GM19043 (cell line): Measurements from ENCODE around the gene CD40.

Source experiments
- ATAC-seq: cut with Tn5 transposase; IDR thresholded peaks from one replicate; pipeline ENCODE4 v1.9.1; 2021; ENCODE audit warnings: low read depth; ENCODE audit not compliant: unreplicated experiment

Gene CD40

GRCh38 chr20:46142124-46142523, 24.0 kb downstream of the CD40 start:
- no peak for ATAC-seq

GRCh38 chr20:46144432-46145025, 26.4 kb downstream of the CD40 start:
- ATAC-seq = no peak

DNA sequence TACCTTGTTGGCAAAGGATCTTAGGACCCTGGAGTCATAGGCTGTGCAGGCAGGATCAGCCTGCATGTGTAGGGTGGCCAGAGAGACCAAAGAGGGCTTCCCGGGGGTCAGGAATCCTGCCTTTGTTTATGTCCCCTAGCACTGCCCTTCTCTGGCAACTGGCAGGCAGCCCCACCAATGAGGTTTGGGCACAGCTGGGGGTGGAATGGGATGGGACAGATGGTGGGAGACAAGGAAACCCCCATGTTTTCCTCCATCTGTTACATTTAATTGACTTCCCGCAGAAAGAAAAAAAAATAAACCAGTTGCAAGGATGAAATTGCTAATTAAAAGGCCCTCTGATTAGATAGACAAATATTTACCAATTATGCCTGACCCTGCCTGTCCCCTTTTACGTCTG, 27.6 kb downstream of the CD40 start:
- no peak for ATAC-seq

GRCh38 chr20:46148313-46149208, 30.4 kb downstream of the CD40 start:
- no peak for ATAC-seq

GRCh38 chr20:46150943-46151342, 32.8 kb downstream of the CD40 start:
- no peak for ATAC-seq

GRCh38 chr20:46151936-46152335, 33.8 kb downstream of the CD40 start:
- ATAC-seq = no peak

GRCh38 chr20:46152824-46153586, 34.9 kb downstream of the CD40 start:
- ATAC-seq = no peak

DNA sequence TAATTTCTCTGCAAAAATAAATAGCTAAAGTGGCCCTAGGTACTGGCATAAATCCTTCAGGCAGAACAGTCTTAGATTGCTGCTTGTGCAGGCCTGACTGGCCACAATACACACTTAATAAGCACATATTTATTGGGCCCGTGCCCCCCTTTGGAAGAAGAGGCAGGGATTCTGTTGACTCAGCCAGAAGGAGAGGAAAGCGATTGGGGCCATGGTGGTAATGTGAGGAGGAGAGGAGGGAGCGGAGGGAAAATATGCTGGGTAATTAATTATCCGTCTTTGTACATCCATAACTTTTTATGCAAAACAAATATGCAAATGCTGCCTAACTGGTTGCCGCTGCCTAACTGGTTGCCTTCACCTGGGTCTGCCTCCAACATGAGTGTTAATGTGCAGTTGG, 36.2 kb downstream of the CD40 start:
- no peak for ATAC-seq

GRCh38 chr20:46154796-46155195, 36.7 kb downstream of the CD40 start:
- no peak for ATAC-seq

DNA sequence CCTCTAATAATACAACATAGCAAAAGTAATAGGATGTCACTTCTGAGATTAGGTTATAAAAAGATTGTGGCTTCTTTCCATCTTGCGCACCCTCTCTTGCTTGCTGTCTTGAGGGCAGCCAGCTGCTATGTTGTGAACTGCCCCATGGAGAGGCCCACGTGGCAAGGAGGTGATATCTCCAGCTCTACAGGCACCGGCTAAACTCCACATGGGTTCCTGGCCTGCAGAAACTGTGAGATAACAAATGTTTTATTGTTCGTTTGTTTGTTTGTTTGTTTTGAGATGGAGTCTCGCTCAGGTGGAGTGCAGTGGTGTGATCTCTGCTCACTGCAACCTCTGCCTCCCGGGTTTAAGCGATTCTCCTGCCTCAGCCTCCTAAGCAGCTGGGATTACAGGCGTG, 38.0 kb downstream of the CD40 start:
- ATAC-seq = no peak

- ATAC-seq = no peak
Observed at GRCh38 chr20:46157076-46157592, 39.0 kb downstream of the CD40 start.

DNA sequence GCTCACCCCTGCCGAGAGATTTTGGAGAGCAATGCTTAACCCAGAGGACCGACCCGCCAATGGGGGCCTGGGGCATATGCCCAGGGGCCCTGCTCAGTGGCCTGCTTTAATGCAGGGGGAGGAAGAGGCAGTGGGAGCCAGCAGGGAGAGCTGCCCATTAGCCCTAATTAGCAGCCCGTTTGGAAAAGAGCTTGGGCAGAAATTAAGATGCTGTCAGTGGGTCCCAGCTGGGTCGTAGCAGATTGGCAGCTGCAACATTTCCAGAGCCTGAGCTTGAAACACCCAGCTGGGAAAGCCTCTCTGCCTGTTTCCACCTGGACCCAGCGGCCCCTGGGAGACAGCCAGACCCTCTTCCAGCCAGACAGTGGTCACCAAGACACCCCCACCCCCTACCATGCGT, 39.5 kb downstream of the CD40 start:
- no peak for ATAC-seq

DNA sequence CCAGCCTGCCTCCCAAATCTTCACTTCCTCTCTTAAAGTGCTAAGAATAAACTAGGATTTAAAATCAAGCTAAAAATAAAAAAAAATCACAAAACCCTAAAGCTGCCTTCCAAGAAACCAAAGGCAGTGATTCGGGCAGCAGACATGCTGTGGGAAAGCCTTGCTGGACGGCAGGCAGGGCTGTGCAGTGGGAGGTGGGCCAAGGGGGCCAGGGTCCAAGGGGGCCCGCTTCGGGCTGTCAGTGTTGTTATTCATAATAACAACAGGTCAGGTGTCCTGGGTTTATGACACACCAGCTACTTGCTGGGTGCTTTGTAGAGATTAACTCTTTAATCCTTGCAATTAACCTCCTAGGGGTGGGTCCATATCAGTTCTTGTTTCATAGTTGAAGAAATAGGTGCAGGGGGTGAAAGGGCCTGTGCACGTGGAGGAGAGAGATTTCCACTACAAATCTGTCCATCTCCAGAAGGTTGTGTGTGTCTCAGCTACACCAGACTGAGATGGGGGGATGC, 40.4 kb downstream of the CD40 start:
- no peak for ATAC-seq

GRCh38 chr20:46159101-46159897, 41.2 kb downstream of the CD40 start:
- ATAC-seq = no peak

DNA sequence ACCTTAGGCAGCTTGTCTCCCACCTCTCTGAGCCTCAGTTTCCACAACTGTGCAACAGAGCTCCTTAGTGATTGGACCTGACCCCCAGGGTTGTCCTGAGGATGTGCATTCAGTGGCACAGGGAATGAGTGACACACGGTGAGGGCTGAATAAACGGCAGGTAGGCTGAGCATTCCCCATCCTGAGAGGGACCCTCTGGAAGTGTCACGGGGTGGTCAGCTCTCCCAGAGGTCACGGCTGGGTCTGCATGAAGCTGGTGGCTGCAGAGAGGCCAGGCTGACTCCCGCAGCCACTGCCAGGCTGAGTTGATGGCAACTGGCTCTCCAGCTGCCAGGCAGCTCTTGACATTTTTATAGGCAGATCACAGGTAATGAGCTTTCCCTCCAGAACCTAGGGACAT, 42.5 kb downstream of the CD40 start:
- no peak for ATAC-seq

GRCh38 chr20:46161921-46162320, 43.8 kb downstream of the CD40 start:
- ATAC-seq = no peak

GRCh38 chr20:46164254-46164653, 46.1 kb downstream of the CD40 start:
- no peak for ATAC-seq

DNA sequence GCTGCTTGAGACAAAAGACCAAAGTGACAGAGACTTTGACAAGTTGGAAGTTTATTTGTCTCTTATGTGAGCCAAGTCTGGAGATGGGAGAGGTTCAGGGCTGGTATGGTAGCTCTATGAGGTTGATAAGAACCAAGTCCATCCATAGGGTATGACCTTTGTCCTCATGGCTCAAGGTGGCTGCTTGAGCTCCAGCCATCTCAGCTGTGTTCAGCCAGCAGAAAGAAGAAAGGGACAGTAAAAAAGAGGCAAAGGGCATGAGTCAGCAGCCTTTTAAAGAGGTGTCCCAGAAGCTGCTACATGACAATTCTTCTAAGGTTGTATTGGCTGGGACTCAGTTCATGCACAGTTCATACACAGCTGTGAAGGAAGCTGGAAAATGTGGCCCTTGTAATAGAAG, 49.0 kb downstream of the CD40 start:
- no peak for ATAC-seq

DNA sequence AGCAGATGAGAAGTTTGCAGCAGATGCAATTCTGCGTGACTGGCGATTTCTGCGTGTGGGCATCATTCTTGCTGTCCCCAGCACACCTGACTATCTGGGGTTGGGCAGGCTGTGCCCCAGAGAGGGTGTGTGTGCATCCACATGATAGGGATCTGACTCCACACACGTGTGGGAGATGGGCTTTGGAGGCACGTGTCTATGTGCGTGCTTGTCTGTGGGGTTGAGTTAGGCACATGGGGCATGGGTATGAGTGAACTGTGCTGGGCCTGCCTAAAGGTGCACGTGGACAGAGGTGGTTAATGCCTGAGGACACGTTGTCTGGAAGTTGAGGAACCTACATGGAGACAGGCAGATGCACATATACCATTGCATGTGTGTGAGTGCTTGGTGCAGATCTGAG, 50.3 kb downstream of the CD40 start:
- no peak for ATAC-seq
